NOMO-1 treated with dmso at 0.1 percent for 144 hours (cell line): ENCODE measurements around the gene GDI2.
A peak's percentile ranks its signal among the peaks of the same experiment; 100 is the strongest.
"Not testable (repeated sequence)": the region's sequence is repeated elsewhere in the genome, so short reads cannot be mapped to it uniquely, and the experiment has no call there.

Source experiments
- DNase-seq: peaks from one replicate; lab custom pipeline; 2025; ENCODE audit not compliant: unreplicated experiment; lab: John Stamatoyannopoulos, UW

The GDI2 gene

DNA sequence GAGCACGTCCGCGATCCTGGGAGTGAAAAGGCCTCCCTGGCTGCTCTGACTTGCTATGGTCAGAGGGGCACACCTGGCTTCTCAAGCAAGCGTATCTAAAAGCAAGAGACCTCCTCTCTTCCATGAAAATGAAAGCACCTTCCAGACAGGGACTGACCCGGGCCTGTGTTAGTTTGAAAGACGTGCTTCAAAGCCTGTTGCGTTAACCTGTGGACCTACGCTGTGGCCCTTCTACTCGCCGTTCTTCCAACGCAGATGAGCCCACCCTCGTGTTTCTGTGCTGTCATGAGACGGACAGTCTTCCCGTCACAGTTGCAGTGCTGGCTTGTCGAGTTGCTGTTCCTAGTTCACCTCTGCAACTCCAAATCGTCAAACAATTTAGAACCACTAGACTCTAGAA is 15.5 kb upstream of the GDI2 start:
- no peak for DNase-seq

DNA sequence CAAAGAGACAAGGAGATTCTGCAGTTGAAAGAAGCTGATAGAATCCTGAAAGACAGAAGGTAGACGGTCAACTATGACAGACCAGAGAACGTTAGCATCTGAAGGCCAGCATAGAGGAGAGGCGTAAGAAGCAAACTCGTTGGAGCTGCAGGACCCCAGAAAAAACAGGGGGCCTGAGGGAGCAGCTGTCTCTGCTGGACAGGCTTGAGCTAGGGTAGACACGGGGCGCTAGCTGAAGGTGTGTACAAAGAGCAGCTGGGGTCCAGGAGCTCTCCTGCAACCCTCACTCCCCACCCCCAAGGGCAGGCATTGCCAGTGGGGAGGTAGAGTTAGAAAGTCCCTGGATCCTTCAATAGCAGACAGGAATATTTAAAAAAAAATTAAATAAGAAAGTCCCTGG is 14.6 kb upstream of the GDI2 start:
- DNase-seq: no peak

DNA sequence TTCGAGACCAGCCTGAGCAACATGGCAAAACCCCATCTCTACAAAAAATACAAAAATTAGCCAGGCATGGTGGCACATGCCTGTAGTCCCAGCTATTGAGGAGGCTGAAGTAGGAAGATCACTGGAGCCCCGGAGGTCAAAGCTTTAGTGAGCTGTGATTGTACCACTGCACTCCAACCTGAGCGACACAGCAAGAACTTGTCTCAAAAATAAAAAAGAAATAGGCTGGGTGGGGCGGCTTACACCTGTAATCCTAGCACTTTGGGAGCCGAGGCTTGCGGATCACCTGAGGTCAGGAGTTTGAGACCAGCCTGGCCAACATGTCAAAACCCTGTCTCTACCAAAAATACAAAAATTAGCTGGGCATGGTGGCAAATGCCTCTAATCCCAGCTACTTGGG is 13.3 kb upstream of the GDI2 start:
- not testable (repeated sequence) for DNase-seq

DNA sequence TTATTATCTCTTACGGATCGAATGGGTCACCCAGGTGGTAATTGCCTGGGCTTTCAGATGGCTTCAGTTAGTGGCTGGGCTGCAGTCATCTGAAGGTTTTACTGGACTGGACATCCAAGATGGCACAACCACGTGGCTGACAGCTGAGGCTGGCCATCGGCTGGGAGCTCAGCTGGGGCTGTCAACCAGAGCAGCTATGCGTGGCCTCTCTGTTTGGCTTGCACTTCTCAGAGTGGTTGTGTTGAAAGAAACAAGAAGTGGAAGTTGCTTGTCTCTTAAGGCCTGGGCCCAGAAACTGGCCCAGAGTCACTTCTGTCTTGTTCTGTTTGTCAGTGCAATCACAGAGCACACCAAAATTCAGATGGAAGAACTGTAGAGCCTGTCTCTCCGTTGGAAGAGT is 5.7 kb upstream of the GDI2 start:
- DNase-seq: no peak

DNA sequence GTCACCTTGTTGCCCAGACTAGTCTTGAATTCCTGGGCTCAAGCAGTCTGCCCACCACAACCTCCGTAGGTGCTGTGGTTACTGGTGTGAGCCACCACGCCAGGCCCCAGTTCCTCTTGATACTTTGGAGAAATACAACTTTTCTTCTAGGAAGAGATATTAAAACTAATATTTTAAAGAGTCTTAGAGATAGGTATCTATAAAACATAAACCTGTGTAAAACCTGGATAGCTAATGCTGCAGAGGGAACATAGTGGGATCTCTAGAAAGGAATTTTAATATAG is 4.8 kb upstream of the GDI2 start:
- DNase-seq: no peak

DNA sequence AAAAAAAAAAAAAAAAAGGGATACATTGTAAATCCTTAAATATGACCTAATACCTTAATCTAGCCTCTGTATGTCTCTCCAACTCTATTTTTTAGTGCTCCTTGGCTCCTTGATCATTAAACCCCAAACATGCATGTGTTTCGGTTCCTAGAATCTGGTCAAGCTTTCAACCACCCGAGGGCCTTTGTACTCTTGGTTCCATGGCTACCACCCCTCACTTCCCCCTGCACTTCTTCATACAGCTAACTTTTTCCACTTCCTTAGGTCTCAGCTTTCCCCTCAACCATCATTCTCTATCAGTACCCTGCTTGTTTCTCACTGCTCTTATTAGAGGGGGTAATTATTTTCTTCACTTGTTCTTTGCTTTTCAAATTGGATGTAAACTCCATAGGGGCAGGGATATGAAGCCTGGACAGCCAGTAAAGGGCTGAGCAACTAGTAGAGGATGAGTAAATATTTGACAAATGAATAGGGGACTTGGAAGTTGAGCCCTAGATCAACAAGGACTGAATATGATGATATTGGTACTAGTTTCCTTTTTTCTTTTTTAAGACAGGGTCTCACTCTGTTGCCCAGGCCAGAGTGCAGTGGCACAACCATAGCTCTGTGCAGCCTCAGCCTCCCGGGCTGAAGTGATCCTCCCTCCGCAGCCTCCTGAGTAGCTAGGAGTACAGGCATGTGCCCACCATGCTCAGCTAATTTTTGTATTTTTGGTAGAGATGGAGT is 4.3 kb upstream of the GDI2 start:
- DNase-seq: no peak

DNA sequence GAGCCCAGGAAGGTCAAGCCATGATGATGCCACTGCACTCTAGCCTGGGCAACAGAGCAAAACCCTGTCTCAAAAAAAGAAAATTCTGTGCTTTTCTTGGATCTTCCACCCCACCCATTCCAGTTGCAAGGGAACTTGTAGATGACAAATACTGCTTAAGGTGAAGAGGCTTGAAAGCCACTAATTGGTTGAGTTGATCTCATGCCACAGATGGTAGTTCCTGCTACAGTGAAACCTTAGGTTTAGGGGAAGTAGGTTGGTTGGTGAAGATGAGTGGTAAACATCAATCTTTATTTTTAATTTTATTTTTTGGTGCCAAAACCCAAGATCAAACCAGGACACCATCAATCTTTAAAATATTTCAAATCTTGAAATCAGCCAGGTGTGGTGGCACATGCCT is 2.9 kb upstream of the GDI2 start:
- peak; percentile 57 for DNase-seq

DNA sequence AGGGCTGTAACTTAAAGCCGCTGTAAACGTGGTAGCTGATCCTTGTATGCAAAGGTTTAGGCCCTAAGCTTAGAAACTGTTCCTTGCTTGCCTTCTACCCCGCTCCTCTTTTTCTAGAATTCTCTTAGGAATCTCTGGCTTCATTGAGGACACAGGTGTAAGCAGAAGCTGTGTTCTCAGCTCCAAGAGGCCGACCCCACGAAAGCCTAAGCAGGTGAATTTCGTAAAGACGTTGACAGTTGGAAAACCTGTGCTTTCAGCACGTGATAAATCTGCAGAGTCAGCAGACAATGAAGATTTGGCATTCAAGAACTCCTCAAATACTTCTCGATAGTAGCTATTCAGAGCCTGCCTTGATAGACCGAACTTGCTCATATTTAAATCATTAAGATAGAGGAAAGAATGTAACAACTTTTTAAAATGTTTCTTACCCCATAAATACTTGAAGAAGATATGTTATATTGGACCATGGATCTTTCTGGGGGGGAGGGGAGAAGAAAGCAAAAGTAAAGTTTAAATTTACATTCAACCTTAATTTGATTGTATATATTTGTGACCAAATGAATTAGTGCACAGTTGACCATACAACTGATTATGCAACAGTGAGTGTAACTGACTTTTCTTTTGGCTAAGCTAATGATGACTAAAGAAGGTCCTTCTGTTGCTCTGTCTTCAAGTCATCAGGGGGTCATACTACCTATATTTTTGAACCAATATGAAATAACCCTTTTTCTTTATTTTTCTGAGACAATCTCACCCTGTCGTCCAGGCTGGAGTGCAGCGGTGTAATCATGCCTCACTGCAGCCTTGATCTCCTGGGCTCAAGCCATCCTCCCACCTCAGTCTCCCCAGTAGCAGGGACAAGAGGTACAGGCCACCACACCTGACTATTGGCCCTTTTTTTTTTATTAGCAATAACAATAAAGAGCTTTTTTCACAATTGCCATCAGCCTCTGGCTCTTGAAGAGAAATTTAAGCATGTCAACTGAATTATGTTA is 1.2 kb upstream of the GDI2 start:
- DNase-seq: peak; percentile 33

DNA sequence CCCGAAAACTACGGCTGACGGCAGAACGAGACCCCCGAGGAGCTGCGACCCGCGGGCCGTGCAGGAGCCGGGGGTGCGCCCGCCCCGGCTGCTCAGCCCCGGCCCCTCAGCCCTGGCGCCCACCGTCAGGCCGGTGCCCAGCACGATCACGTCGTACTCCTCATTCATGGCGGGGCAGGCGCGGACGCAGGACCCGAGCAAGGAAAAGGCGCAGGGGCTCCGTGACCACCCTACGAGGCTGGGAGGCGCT is 218 bp downstream of the GDI2 start:
- DNase-seq: no peak

DNA sequence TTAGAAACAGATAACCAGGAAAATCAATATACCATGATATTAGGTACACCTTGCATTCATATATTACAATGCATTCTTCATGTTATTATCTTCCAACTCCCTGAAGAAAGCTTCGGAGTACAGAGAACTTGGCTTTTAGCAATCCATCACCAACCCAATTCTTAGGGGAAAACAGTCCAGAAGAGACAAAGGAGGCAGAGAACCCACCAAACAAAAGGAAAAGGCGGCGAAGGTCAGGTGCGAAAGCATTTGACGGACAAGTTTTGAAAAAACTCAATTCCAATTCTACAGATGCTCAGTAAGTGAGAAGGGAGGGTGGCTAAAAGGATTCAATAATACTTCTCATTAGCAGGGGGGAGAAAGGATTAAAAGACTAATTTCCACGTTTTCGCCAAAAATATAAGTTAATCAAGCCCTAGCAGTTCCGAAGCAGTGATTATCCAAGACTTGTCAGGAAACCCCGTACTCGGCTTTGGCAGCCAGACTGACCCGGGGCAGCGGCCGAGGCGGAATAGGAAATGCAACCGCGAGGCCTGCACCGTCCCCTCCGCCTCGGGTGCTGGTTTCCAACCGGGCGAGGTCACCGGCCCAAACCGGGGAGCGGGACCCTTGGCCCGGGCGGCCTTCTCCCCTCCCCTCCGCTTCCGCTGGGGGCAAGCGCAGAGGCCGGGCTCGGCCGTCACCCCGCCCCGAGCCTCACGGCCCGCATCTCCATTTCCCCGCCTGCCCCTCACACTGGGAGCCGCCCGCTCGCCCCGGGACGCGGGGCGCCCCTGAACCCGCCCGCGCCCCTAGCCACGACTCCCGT is 747 bp downstream of the GDI2 start:
- DNase-seq: no peak

DNA sequence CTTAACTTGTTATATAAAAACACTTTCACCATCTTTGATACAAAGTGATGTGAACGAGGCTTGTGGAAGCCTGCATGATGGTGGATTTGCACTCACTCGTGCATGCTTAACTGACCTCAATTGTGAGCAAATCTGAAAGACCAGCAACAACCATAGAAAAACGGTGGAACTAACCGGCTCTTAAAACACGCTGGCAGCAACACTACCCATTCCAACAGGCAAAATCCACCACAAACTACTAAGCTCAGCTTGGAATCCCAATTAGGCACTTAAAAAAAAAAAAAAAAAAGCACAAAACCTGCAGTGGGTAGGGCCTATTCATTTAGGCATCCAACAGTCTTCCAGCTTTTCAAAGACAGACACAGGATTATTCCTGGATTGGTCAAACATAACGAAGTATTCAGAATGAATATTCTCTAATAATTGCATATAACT is 1.8 kb downstream of the GDI2 start:
- DNase-seq: no peak

DNA sequence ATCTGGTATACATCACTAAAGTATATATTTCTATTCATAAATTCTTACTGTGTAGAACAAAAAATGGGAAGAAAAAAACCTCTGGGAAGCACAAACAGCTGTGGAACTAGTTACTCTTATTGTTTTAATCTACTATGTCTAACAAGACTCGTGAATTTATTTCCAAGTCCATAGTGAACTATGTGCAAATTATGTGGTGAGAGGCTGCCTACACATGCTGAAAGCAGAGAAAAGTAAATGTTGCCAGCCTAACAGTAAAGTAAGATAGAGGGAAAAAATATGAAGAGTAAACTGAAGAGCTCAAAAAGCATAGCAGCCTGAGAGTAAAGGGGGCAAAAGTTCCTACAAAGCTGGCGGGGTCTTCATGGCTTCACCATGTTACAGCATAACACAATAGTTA is 3.0 kb downstream of the GDI2 start:
- DNase-seq: no peak

DNA sequence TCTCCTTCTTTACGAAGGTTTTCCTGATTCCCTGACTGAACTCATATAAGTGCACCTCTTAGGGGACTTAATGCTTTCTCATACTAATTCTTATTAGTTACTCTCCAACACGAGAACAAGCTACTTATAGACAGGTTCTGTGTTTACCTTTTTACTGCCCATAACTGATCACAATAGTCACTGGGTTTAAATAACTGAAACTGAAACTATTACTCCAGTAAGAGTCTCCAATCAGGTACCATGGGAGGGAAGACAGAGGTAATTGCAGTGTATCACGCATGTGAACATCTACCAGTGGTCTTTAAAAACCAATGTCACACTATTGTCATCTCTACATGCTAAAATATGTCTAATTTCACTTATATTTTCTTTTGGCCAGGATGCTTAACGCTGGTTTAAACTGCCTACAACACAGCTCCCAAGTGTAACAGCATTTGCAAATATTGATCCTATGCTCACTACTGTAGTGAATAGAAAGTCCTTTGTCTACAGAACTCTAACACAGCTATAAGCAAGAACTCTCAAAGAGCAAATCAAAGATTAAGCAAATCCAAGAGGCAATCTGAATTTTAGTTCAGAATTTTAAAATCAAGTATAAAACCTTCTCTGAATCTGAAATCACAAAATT is 3.6 kb downstream of the GDI2 start:
- DNase-seq: no peak

DNA sequence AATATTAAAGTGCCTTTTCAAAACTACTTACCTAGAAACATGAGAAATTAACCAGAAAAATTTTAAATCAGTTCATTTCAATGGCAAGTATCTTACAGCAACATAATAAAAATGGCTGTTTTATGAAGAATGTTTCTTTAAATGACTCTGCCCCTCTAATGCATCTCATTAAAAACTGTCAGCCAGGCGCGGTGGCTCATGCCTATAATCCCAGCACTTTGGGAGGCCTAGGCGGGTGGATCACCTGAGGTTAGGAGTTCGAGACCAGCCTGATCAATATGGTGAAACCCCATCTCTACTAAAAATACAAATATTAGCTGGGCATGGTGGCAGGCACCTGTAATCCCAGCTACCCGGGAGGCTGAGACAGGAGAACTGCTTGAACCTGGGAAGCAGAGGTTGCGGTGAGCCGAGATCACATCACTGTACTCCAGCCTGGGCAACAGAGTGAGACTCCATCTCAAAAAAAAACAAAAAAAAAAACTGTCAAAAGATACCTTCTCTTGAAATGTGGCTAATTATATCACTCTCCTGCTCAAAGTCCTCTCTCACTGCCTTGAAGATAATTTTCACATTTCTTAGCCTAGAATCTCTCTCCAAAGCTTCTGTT is 4.3 kb downstream of the GDI2 start:
- DNase-seq: not testable (repeated sequence)

DNA sequence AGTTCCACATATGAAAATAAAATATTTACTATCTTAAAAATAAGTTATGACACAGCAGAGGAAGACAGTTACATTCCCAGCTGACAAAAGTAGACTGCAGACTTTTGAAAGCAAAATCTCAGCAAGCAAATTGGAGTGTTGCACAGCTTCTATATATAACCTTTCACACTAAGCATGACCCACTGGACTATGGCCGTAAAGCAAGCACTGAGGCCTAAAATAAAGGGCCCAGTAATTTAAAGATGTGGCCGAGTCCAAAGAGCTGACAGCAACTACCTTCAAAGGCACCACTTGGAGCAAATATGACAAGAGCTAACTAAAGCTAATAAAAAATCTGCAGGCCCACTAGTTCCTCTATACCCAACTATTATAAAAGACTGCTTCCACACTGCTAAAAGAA is 6.5 kb downstream of the GDI2 start:
- DNase-seq: no peak

DNA sequence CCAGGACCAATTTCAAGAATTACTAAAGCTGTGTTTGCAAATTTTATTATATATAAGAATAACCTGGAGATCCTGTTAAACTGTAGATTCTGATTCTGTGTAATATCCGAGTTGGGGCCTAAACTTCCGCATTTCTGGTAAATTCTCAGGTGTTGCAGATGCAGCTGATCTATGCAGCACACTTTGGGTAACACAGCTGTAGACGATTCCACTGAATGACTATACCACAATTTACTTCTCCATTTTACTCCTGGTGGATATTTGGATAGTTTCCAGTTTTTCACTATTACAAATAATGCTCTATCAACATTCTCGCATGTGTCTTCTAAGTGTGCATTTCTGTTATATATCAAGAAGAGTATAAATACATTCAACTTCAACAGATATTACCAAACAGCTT is 7.5 kb downstream of the GDI2 start:
- no peak for DNase-seq

DNA sequence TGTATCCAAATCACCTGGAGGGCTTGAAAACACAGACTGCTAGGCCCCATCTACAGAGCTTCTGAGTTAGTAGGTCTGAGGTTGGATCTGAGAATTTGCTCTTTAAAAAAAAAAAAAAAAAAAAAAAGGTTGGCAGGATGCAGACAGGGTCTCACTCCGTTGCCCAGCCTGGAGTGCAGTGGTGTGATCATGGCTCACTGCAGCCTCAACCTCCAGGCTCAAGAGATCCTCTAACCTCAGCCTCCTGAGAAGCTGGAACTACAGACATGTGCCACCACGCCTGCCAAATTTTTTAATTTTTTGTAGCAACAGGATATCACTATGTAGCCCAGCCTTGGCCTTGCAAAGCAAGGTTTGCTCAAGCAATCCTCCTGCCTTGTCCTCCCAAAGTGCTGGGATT is 8.0 kb downstream of the GDI2 start:
- DNase-seq: no peak

DNA sequence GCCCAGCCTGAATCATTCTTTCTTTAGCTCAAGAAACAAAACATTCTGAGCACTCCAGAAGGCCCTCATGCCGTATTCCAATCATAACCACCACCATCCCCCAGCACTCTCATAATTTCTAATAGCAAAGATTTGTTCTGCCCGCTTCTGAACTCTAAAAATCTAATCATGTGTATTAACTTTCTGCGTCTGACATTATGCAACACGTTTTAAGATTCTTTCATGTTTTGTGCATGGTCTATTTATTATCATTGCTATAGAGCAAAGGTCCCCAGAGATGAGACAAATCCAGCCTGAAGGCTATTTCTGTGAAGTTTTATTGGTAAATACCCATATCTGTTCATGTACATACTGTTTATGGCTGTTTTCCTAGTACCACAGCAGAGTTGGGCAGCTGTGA is 8.8 kb downstream of the GDI2 start:
- no peak for DNase-seq

DNA sequence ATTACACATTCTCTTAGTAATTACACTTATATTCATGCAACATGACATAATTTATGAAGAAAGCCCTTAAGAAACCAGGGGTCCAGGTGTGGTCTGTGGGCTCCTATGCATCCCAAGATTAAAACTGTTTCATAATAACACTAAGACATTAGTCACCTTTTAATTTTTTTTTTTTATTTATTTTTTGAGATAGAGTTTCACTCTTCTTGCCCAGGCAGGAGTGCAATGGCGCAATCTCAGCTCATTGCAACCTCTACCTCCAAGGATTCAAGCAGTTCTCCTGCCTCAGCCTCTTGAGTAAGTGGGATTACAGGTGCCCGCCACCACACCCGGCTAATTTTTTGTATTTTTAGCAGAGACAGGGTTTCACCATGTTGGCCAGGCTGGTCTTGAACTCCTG is 12.5 kb downstream of the GDI2 start:
- DNase-seq: no peak

DNA sequence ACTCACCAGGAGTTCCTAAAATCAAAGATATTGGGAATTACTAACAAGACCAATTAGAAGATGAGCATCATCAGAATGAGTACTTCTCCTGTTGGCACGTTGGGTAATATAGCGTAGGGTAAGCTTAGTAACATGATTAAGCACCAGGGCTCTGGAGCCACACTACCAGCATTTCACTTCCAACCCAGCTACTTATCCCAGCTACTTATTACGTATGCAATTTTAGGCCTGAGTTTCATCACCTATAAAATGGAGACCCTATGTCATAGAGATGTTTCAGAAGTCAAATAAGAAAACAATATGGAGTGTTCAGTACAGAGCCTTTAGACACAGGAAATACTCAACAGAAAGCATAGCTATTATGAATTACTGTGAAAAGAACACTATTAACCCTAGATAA is 19.0 kb downstream of the GDI2 start:
- DNase-seq: no peak

DNA sequence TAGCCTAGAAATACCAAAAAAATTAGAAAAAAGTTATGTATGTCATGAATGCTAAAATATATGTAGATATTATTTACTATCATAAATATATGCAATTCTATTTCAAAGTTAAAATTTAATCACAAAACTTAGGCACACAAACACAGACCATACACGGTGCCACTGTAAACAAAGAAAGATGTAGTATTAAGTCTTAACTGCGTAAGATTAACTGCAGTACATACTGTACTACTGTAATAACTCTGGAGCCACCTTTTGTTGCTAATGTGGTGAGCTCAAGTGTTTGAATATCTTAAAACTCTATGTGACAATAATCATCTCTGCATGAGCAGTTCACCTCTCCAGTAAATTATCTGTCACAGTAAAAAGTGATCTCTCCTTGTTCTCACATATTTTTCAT is 23.6 kb downstream of the GDI2 start:
- no peak for DNase-seq
